Stimulated activated naive CD8-positive, alpha-beta T cell treated with anti-CD3 and anti-CD28 coated beads, Interleukin-15, Interleukin-2, amounts not matched to agents 100 U/mL and 50 U/mL, for 24 hours (primary cell): Measurements from ENCODE around the gene MAL.

Experiments
- ATAC-seq: fragments of 150-1000 bp; cut with Tn5 transposase; one replicate; pipeline ENCODE4 v1.10.0; 2021
- DNase-seq: peaks from one replicate; pipeline ENCODE4 v3.0.0; 2021

Gene MAL

GRCh38 chr2:95016616-95017015, 8.9 kb upstream of the MAL start:
- DNase-seq, result no peak

GRCh38 chr2:95017071-95017501, 8.4 kb upstream of the MAL start:
- no peak for ATAC-seq
- DNase-seq, result no peak

More at GRCh38 chr2:95016616-95017015, 8.9 kb upstream of the MAL start:
- ATAC-seq, result no peak

GRCh38 chr2:95017836-95018235, 7.7 kb upstream of the MAL start:
- DNase-seq, result no peak
- no peak for ATAC-seq

- no peak for ATAC-seq
- no peak for DNase-seq
These were observed 7.2 kb upstream of the MAL start for GRCh38 chr2:95018301-95018700.

- ATAC-seq (no peak), DNase-seq (no peak)
These were observed 6.5 kb upstream of the MAL start for GRCh38 chr2:95018861-95019550.

GRCh38 chr2:95019572-95019971, 5.9 kb upstream of the MAL start:
- DNase-seq (no peak), ATAC-seq (no peak)

GRCh38 chr2:95020275-95021022, 5.1 kb upstream of the MAL start:
- DNase-seq, result no peak
- no peak for ATAC-seq

- DNase-seq, result no peak
- ATAC-seq, result no peak
These were observed 4.5 kb upstream of the MAL start for GRCh38 chr2:95021023-95021416.

- DNase-seq (no peak), ATAC-seq (no peak)
These were observed 3.7 kb upstream of the MAL start for GRCh38 chr2:95021847-95022246.

- ATAC-seq, result peak; percentile 73
- peak; percentile 90 for DNase-seq
These were observed 2.9 kb upstream of the MAL start for GRCh38 chr2:95022309-95023221.

GRCh38 chr2:95023222-95023597, 2.3 kb upstream of the MAL start:
- ATAC-seq (peak; percentile 48), DNase-seq (peak; percentile 44)

- ATAC-seq (no peak), DNase-seq (no peak)
These were observed 1.1 kb upstream of the MAL start for GRCh38 chr2:95024371-95024770.

GRCh38 chr2:95024960-95025405, 525 bp upstream of the MAL start:
- DNase-seq, result no peak
- ATAC-seq, result no peak

- DNase-seq (peak; percentile 36), ATAC-seq (no peak)
These were observed 1.2 kb downstream of the MAL start for GRCh38 chr2:95026471-95027368.

GRCh38 chr2:95027369-95027720, 1.8 kb downstream of the MAL start:
- DNase-seq (no peak), ATAC-seq (no peak)

- DNase-seq (no peak), ATAC-seq (no peak)
These were observed 4.4 kb downstream of the MAL start for GRCh38 chr2:95029898-95030341.

- DNase-seq (no peak), ATAC-seq (no peak)
These were observed 5.0 kb downstream of the MAL start for GRCh38 chr2:95030496-95030895.

GRCh38 chr2:95031076-95031725, 5.7 kb downstream of the MAL start:
- ATAC-seq (no peak), DNase-seq (no peak)

GRCh38 chr2:95031726-95032116, 6.2 kb downstream of the MAL start:
- ATAC-seq (no peak), DNase-seq (no peak)

GRCh38 chr2:95032341-95032740, 6.8 kb downstream of the MAL start:
- DNase-seq (no peak), ATAC-seq (no peak)
